ENCODE measurements around the gene SRCIN1. TPM values are rescaled to one million over a fixed set of nuclear protein-coding genes. Genes with fewer than 3 reads are reported as not detected.

The SRCIN1 gene
- total and polyA plus RNA-seq, 12 donors: 0.27 to 3.2 (median 1.2) TPM

GRCh38 chr17:38566666-38567031, 39.1 kb downstream of the SRCIN1 start:
- peaks cover 0 to 9% (median 5%) of the 10 kb centered on the region in 9 donors for H3K4me1 ChIP-seq
- DNase-seq: no peak
- no peaks in the 10 kb centered on the region for H3K36me3 ChIP-seq
- 63 to 77% methylated on average over 5 of the region's 5 CpGs for WGBS, 2 donors
- H3K27me3 ChIP-seq: peaks cover 44 to 100% (median 96%) of the 10 kb centered on the region in 7 donors
- ATAC-seq: no peak
- no peaks in the 10 kb centered on the region for H3K9me3 ChIP-seq
- no peak overlapping the region for H3K4me3 ChIP-seq
- no peak for TF ChIP-seq CTCF (IDR thresholded peaks at IDR 0.05)
- no peak overlapping the region for H3K27ac ChIP-seq
- intact Hi-C loops (cut with DNase I): no loop called here

GRCh38 chr17:38565853-38566665, 39.7 kb downstream of the SRCIN1 start:
- Histone ChIP-seq H3K9me3 (no peaks in the 10 kb centered on the region), H3K4me3 (no peak overlapping the region), H3K27ac (no peak overlapping the region), H3K36me3 (no peaks in the 10 kb centered on the region), H3K27me3 (peaks cover 49 to 100% (median 96%) of the 10 kb centered on the region in 7 donors), H3K4me1 (peaks cover 0 to 9% (median 5%) of the 10 kb centered on the region in 9 donors)
- no peak for ATAC-seq
- intact Hi-C loops (cut with DNase I): no loop called here
- no peak for TF ChIP-seq CTCF (IDR thresholded peaks at IDR 0.05)
- 42 to 50% methylated on average over 10 of the region's 10 CpGs for WGBS, 2 donors
- DNase-seq: no peak

- H3K4me3 ChIP-seq: no peak overlapping the region
- H3K36me3 ChIP-seq: no peaks in the 10 kb centered on the region
- H3K27me3 ChIP-seq: peaks cover 61 to 100% (median 99%) of the 10 kb centered on the region in 7 donors
- 4 to 5% methylated on average over 6 of the region's 6 CpGs for WGBS, 2 donors
- no peak overlapping the region for H3K27ac ChIP-seq
- intact Hi-C loops (cut with DNase I): no loop called here
- no peak for TF ChIP-seq CTCF (IDR thresholded peaks at IDR 0.05)
- H3K9me3 ChIP-seq: no peaks in the 10 kb centered on the region
- H3K4me1 ChIP-seq: peaks cover 0 to 13% (median 7%) of the 10 kb centered on the region in 9 donors
- ATAC-seq (no peak), DNase-seq (no peak)
Measured at GRCh38 chr17:38564869-38565268, 40.9 kb downstream of the SRCIN1 start.

GRCh38 chr17:38564254-38564837, 41.4 kb downstream of the SRCIN1 start:
- WGBS, 2 donors: 10 to 11% methylated on average over 14 of the region's 14 CpGs
- no peaks in the 10 kb centered on the region for H3K9me3 ChIP-seq
- ATAC-seq: no peak
- TF ChIP-seq CTCF (IDR thresholded peaks at IDR 0.05): no peak
- H3K27ac ChIP-seq: no peak overlapping the region
- H3K4me1 ChIP-seq: peaks cover 3 to 19% (median 12%) of the 10 kb centered on the region in 9 donors
- DNase-seq: no peak
- intact Hi-C loops (cut with DNase I): no loop called here
- H3K27me3 ChIP-seq: peaks cover 62 to 100% (median 99%) of the 10 kb centered on the region in 7 donors
- H3K36me3 ChIP-seq: no peaks in the 10 kb centered on the region
- H3K4me3 ChIP-seq: no peak overlapping the region
